Mesenchymal stem cell (in vitro differentiated cells and primary cell): ENCODE measurements around the gene TEF.

Experiments
- DNase-seq: peaks from one replicate; pipeline ENCODE4 v3.0.0-alpha.2; 2013
- H2AFZ ChIP-seq: one replicate; pipeline ENCODE4 v1.6.1; 2013; ENCODE audit warnings: low read depth, mild to moderate bottlenecking, control low read depth, inconsistent platforms, low read length, moderate library complexity
- H2AK5ac ChIP-seq: 2 replicates; pipeline ENCODE4 v1.6.1; 2013; ENCODE audit warnings: low read length, moderate library complexity, mild to moderate bottlenecking, inconsistent platforms; ENCODE audit not compliant: severe bottlenecking
- H2BK120ac ChIP-seq: one replicate; pipeline ENCODE4 v1.6.1; 2013; ENCODE audit warnings: low read depth, mild to moderate bottlenecking, inconsistent platforms, low read length, moderate library complexity
- H2BK12ac ChIP-seq, 2 experiments: one replicate each; pipeline ENCODE4 v1.6.1; 2013; ENCODE audit warnings: inconsistent platforms in 2 of 2, low read length in 2 of 2, mild to moderate bottlenecking in 2 of 2, moderate library complexity in 2 of 2, control low read depth in 1 of 2
- H2BK15ac ChIP-seq: one replicate; pipeline ENCODE4 v1.6.1; 2013; ENCODE audit warnings: mild to moderate bottlenecking, low read depth, inconsistent platforms; ENCODE audit not compliant: poor library complexity, severe bottlenecking
- H2BK5ac ChIP-seq: 2 replicates; pipeline ENCODE4 v1.6.1; 2013; ENCODE audit warnings: low read depth, mild to moderate bottlenecking, low read length, control low read depth, inconsistent platforms; ENCODE audit not compliant: poor library complexity, severe bottlenecking
- H3K14ac ChIP-seq, 2 experiments: one replicate each; pipeline ENCODE4 v1.6.1; 2013; ENCODE audit warnings: inconsistent platforms in 2 of 2, low read length in 2 of 2, control low read depth in 1 of 2, mild to moderate bottlenecking in 1 of 2, moderate library complexity in 1 of 2
- H3K18ac ChIP-seq, 2 experiments: one replicate each; pipeline ENCODE4 v1.6.1; 2013; ENCODE audit warnings: inconsistent platforms in 2 of 2, low read length in 2 of 2, control low read depth in 1 of 2, low read depth in 1 of 2, mild to moderate bottlenecking in 1 of 2
- H3K23ac ChIP-seq, 2 experiments: one replicate each; pipeline ENCODE4 v1.6.1; 2013; ENCODE audit warnings: inconsistent platforms in 2 of 2, low read length in 2 of 2, mild to moderate bottlenecking in 2 of 2, moderate library complexity in 2 of 2, control low read depth in 1 of 2
- H3K27ac ChIP-seq: 2 replicates; pipeline ENCODE4 v1.5.1; 2013; ENCODE audit warnings: mild to moderate bottlenecking, moderate library complexity, low read length, control low read depth, inconsistent platforms; ENCODE audit not compliant: poor library complexity, severe bottlenecking
- H3K27me3 ChIP-seq, 2 experiments: 2 replicates each; pipeline versions ENCODE4 v1.6.1 to v1.7.0; 2013; ENCODE audit warnings: low read length in 2 of 2, mild to moderate bottlenecking in 2 of 2, moderate library complexity in 2 of 2, control low read depth in 1 of 2, inconsistent platforms in 1 of 2; ENCODE audit not compliant: control insufficient read depth in 1 of 2, insufficient read depth in 1 of 2
- H3K36me3 ChIP-seq, 2 experiments: 2 replicates each; pipeline versions ENCODE4 v1.6.1 to v1.7.0; 2013; ENCODE audit warnings: low read length in 2 of 2, control low read depth in 1 of 2, inconsistent platforms in 1 of 2, low read depth in 1 of 2, mild to moderate bottlenecking in 1 of 2; ENCODE audit not compliant: insufficient read depth in 2 of 2, control insufficient read depth in 1 of 2
- H3K4ac ChIP-seq, 2 experiments: one replicate each; pipeline ENCODE4 v1.6.1; 2013; ENCODE audit warnings: inconsistent platforms in 2 of 2, low read length in 2 of 2, mild to moderate bottlenecking in 2 of 2, moderate library complexity in 2 of 2, control low read depth in 1 of 2, low read depth in 1 of 2
- H3K4me1 ChIP-seq: 2 replicates; pipeline ENCODE4 v1.6.1; 2013; ENCODE audit warnings: low read depth, low read length, control low read depth; ENCODE audit not compliant: control insufficient read depth, insufficient read depth
- H3K4me2 ChIP-seq: 2 replicates; pipeline ENCODE4 v1.6.1; 2013; ENCODE audit warnings: low read length, mild to moderate bottlenecking, inconsistent platforms; ENCODE audit not compliant: poor library complexity, severe bottlenecking
- H3K4me3 ChIP-seq, 2 experiments: 2 replicates each; pipeline versions ENCODE4 v1.5.1 to v1.7.0; 2013; ENCODE audit warnings: low read length in 2 of 2, mild to moderate bottlenecking in 2 of 2, control low read depth in 1 of 2, low read depth in 1 of 2; ENCODE audit not compliant: insufficient read depth in 1 of 2
- H3K79me1 ChIP-seq: replicated peaks from 2 replicates; pipeline ENCODE4 v1.6.1; 2013; ENCODE audit warnings: mild to moderate bottlenecking, control low read depth, low read length, inconsistent platforms; ENCODE audit not compliant: poor library complexity, severe bottlenecking
- H3K9ac ChIP-seq: 2 replicates; pipeline ENCODE4 v1.7.0; 2013; ENCODE audit warnings: mild to moderate bottlenecking, low read length, moderate library complexity
- H3K9me3 ChIP-seq: 2 replicates; pipeline ENCODE4 v1.7.0; 2013; ENCODE audit warnings: mild to moderate bottlenecking, low read length; ENCODE audit not compliant: control insufficient read depth
- H4K8ac ChIP-seq: one replicate; pipeline ENCODE4 v1.6.1; 2013; ENCODE audit warnings: inconsistent platforms, mild to moderate bottlenecking, low read length, moderate library complexity
- H4K91ac ChIP-seq: one replicate; pipeline ENCODE4 v1.6.1; 2013; ENCODE audit warnings: mild to moderate bottlenecking, low read length, inconsistent platforms
- WGBS: methylation state at CpG from one replicate; pipeline ENCODE4 v1.1.7; 2013; ENCODE audit warnings: mixed read lengths; 5-methylcytosine and 5-hydroxymethylcytosine counted together

TEF gene

DNA sequence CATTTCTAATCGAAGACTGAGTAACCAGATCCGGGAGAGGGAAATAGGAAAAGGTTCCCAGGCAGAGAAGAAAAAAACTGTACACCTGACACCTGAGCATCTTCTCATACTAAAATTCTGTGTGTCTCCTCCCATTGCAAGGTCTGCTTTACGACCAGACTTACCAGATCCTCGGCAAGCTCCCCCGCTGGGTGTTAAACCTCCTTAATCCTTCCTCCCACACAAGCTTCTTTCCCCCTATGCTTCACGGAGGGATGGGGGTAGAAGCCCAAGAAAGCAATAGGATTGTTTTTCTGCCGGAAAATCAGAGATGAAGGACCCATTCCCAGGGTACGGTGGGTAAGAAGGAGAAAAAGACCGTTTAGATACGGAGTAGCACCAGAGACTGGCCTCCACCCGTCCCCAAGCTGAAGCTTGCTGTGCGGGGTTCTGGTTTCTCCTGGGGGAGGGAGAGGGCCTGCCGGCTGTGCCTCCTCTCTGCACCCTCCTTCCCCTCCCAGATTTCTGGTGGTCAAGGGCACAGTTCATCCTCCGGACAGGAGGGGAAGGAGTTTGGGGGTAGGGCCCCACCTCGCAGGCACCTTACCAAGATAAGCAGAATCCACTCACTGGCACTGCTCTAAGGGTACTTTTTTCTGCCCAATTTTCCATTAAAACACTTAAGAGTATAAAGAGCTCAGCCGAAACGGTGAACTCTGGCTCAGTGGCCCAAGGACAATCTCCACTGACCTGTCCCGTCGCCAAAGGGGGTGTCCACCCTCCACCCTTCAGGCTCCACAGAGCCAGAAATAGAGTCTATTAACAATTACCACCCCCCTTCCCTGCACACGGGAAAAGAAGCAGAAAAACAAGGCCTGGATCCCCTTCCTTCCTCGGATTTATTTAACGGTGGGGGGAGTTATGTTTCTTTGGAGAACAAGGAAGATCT lies 63.7 kb downstream of the TEF start:
- Histone ChIP-seq H4K91ac (no peak overlapping the region), H3K4me1 (peaks cover 9% of the 10 kb centered on the region), H3K4ac (peak overlapping the region; percentile 52 to 85), H3K23ac (peak overlapping the region in 1 of 2 experiments; percentile 86), H3K18ac (peak overlapping the region; percentile 40 to 97), H3K79me1 (no peaks in the 10 kb centered on the region), H3K27me3 (no peaks in the 10 kb centered on the region), H2AFZ (no peak overlapping the region), H3K9me3 (no peaks in the 10 kb centered on the region), H4K8ac (no peak overlapping the region), H3K27ac (peak overlapping the region; percentile 81), H3K9ac (peak overlapping the region; percentile 99), H3K36me3 (peaks cover 9 to 10% of the 10 kb centered on the region in 2 experiments), H2BK12ac (peak overlapping the region in 1 of 2 experiments; percentile 35), H2AK5ac (peak overlapping the region; percentile 62), H2BK5ac (peak overlapping the region; percentile 22), H2BK15ac (peak overlapping the region; percentile 53), H3K14ac (peak overlapping the region; percentile 77 to 99), H2BK120ac (peak overlapping the region; percentile 81), H3K4me2 (peak overlapping the region; percentile 89), H3K4me3 (peak overlapping the region; percentile 93 to 99)
- WGBS: under 1% methylated on average over 18 of the region's 22 CpGs
- DNase-seq: peak; percentile 34

DNA sequence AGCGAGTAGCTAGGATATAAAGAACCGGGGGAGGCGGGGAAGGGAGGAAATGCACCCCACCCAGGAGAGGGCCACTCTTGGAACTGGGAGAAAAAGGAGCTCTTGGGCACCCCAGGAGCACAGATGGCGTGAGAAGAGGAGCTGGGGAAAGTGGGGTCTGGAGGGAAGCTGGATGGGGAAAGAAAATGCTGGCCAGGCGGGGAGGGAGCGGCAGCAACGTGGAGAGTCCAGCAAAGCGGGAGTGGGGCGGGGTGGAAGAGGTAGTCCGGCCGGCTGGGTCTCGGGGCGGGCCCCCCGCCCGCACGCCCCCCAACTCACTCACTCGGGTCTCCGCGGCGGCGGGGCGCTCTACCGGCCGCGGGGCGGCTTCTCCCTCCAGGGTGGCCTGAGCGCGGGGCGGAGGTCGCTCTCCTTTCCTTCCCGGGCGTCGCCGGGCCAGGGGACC lies 64.3 kb downstream of the TEF start:
- no peak overlapping the region for H4K91ac ChIP-seq
- H3K27me3 ChIP-seq: no peaks in the 10 kb centered on the region
- H3K4me3 ChIP-seq: peak overlapping the region; percentile 93 to 99
- H2BK5ac ChIP-seq: peak overlapping the region; percentile 22
- H3K79me1 ChIP-seq: no peaks in the 10 kb centered on the region
- H3K9ac ChIP-seq: peak overlapping the region; percentile 99
- H3K18ac ChIP-seq: peak overlapping the region; percentile 40 to 97
- 0% methylated on average over 17 of the region's 34 CpGs for WGBS
- peak; percentile 18 for DNase-seq
- peak overlapping the region; percentile 81 for H3K27ac ChIP-seq
- H3K9me3 ChIP-seq: no peaks in the 10 kb centered on the region
- H2AK5ac ChIP-seq: no peak overlapping the region
- H2AFZ ChIP-seq: no peak overlapping the region
- H3K4me1 ChIP-seq: peaks cover 7% of the 10 kb centered on the region
- peaks cover 7 to 9% of the 10 kb centered on the region in 2 experiments for H3K36me3 ChIP-seq
- H3K14ac ChIP-seq: peak overlapping the region; percentile 77 to 99
- H2BK12ac ChIP-seq: no peak overlapping the region
- H3K4me2 ChIP-seq: peak overlapping the region; percentile 89
- H4K8ac ChIP-seq: peak overlapping the region; percentile 65
- H3K4ac ChIP-seq: peak overlapping the region; percentile 83 to 90
- H2BK15ac ChIP-seq: peak overlapping the region; percentile 55
- peak overlapping the region; percentile 81 for H2BK120ac ChIP-seq
- peak overlapping the region in 1 of 2 experiments; percentile 85 for H3K23ac ChIP-seq

GRCh38 chr22:41446639-41447434 lies 65.1 kb downstream of the TEF start, which contains the start of gene TOB2:
Gene TOB2, minus strand, starts transcription at chr22:41446801. Its CDS starts 9,456 bp downstream, at chr22:41437345.
- under 1% methylated on average over 81 of the region's 85 CpGs for WGBS

More at GRCh38 chr22:41446639-41447434, 65.1 kb downstream of the TEF start, which contains the start of gene TOB2:
- peak within 1 kb of the TSS; percentile 98 for H2BK15ac ChIP-seq
- peak within 1 kb of the TSS; percentile 62 for H2AK5ac ChIP-seq
- H2AFZ ChIP-seq: peak within 1 kb of the TSS; percentile 49
- H3K9me3 ChIP-seq: no peaks in the 10 kb centered on the region
- no peaks in the 10 kb centered on the region for H3K27me3 ChIP-seq
- H3K14ac ChIP-seq: peak within 1 kb of the TSS; percentile 89 to 99
- peak within 1 kb of the TSS in 1 of 2 experiments; percentile 99 for H3K23ac ChIP-seq
- peak within 1 kb of the TSS in 1 of 2 experiments; percentile 72 for H2BK12ac ChIP-seq
- peak within 1 kb of the TSS; percentile 78 to 98 for H3K18ac ChIP-seq
- H3K27ac ChIP-seq: peak within 1 kb of the TSS; percentile 98
- peak within 1 kb of the TSS; percentile 79 for H4K91ac ChIP-seq
- H3K4me1 ChIP-seq: peaks cover 7% of the 10 kb centered on the region
- peak within 1 kb of the TSS; percentile 97 for H4K8ac ChIP-seq
- H3K9ac ChIP-seq: peak within 1 kb of the TSS; percentile 99
- H3K36me3 ChIP-seq: peaks cover 7 to 9% of the 10 kb centered on the region in 2 experiments
- peak within 1 kb of the TSS; percentile 57 for H2BK5ac ChIP-seq
- H2BK120ac ChIP-seq: peak within 1 kb of the TSS; percentile 97
- H3K79me1 ChIP-seq: no peaks in the 10 kb centered on the region
- peak within 1 kb of the TSS; percentile 90 to 95 for H3K4ac ChIP-seq
- peak; percentile 96 for DNase-seq
- peak within 1 kb of the TSS; percentile 89 for H3K4me2 ChIP-seq
- peak within 1 kb of the TSS; percentile 93 to 99 for H3K4me3 ChIP-seq
